Uterus (tissue), 4 donors: ENCODE measurements around the gene TMEM185A. TPM values are rescaled to one million over a fixed set of nuclear protein-coding genes. Genes with fewer than 3 reads are reported as not detected.

Experiments used
- total RNA-seq, 4 donors: library from RNA; depleted of rRNA in 3 of 4; stranded (reverse); fragments of >200 nt in 3 of 4; gene quantifications; one replicate each; pipeline versions ENCODE4 v1.1.0 to v1.2.4, GENCODE V29; 2014 to 2023
- donor health status: DM: yes; HTN: yes; CAD: no.

The TMEM185A gene
- total RNA-seq, 4 donors from 2014 or later, result 2.0 to 33.9 (median 16.7) TPM

Other genes starting within 250 kb of the TMEM185A start
- 100 to 1,000 TPM in 2 of 4 donors, 10 to 100 TPM in 2; 42.7 to 117 (median 83.7) TPM for gene IDS, start 126.5 kb downstream of the TMEM185A start, total RNA-seq
- 10 to 100 TPM in 3 of 4 donors, 1 to 10 TPM in 1; 9.1 to 23.6 (median 13.6) TPM for gene EOLA1, start 90.8 kb downstream of the TMEM185A start, total RNA-seq
- not detected for gene HSFX3, start 81.9 kb downstream of the TMEM185A start, total RNA-seq
- gene MAGEA9B, start 44.3 kb downstream of the TMEM185A start, total RNA-seq, result not detected
- not detected for gene HSFX2, start 36.5 kb downstream of the TMEM185A start, total RNA-seq
- not detected for gene MAGEA11, start 80.3 kb upstream of the TMEM185A start, total RNA-seq
- 1 to 10 TPM in 2 of 4 donors, not detected in 2; 2.4 to 4.0 TPM for gene HSFX1, start 142.3 kb upstream of the TMEM185A start, total RNA-seq
- gene MAGEA9, start 150.1 kb upstream of the TMEM185A start, total RNA-seq, result not detected
- not detected for gene MAGEA8, start 249.4 kb upstream of the TMEM185A start, total RNA-seq